Measurements from ENCODE around the gene TMEM176A. TPM values are rescaled to one million over a fixed set of nuclear protein-coding genes. Genes with fewer than 3 reads are reported as not detected.

Gene TMEM176A
- total RNA-seq, 1 donor from 2014 or later = 1.3 TPM

DNA sequence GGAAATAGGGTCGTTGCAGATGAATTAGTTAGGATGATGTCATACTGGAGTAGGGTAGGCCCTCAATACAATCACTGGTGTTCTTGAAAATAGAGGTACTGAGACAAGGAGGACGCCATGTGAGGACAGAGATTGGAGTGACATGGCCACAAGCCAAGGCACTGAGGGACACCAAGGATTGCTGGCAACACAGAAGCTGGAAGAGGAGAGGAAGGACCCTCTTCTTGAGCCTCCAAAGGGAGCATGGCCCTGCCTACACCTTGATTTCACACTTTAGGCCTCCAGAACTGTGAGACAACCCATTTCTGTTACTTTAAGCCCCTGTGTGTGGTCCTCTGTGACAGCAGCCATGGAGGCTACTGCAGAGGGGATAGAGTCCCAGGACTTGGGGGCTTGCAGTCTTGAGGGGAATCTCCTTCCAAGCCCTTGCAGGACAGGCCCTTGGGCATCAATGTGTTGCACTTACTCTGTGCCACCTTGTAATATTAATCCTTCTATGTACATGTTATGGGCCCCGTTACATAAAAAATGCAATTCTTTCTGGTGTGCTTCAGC, 48.1 kb downstream of the TMEM176A start:
- no peak overlapping the region for H3K27ac Mint-ChIP-seq (ENCODE audit: unreplicated experiment)
- TF ChIP-seq, protein P1, sequence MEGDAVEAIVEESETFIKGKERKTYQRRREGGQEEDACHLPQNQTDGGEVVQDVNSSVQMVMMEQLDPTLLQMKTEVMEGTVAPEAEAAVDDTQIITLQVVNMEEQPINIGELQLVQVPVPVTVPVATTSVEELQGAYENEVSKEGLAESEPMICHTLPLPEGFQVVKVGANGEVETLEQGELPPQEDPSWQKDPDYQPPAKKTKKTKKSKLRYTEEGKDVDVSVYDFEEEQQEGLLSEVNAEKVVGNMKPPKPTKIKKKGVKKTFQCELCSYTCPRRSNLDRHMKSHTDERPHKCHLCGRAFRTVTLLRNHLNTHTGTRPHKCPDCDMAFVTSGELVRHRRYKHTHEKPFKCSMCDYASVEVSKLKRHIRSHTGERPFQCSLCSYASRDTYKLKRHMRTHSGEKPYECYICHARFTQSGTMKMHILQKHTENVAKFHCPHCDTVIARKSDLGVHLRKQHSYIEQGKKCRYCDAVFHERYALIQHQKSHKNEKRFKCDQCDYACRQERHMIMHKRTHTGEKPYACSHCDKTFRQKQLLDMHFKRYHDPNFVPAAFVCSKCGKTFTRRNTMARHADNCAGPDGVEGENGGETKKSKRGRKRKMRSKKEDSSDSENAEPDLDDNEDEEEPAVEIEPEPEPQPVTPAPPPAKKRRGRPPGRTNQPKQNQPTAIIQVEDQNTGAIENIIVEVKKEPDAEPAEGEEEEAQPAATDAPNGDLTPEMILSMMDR (IDR thresholded peaks at IDR 0.05; ENCODE audit: partially characterized antibody, unreplicated experiment) = no peak
- H3K27me3 Mint-ChIP-seq (ENCODE audit: unreplicated experiment) = peaks cover 9% of the 10 kb centered on the region
- DNase-seq = no peak
- no peak overlapping the region for H3K4me3 Mint-ChIP-seq (ENCODE audit: unreplicated experiment)
- no peaks in the 10 kb centered on the region for H3K36me3 Mint-ChIP-seq (ENCODE audit: unreplicated experiment)
- H3K9me3 Mint-ChIP-seq (ENCODE audit: unreplicated experiment) = peaks cover 3% of the 10 kb centered on the region
- no peaks in the 10 kb centered on the region for H3K4me1 Mint-ChIP-seq (ENCODE audit: low read depth, unreplicated experiment)

DNA sequence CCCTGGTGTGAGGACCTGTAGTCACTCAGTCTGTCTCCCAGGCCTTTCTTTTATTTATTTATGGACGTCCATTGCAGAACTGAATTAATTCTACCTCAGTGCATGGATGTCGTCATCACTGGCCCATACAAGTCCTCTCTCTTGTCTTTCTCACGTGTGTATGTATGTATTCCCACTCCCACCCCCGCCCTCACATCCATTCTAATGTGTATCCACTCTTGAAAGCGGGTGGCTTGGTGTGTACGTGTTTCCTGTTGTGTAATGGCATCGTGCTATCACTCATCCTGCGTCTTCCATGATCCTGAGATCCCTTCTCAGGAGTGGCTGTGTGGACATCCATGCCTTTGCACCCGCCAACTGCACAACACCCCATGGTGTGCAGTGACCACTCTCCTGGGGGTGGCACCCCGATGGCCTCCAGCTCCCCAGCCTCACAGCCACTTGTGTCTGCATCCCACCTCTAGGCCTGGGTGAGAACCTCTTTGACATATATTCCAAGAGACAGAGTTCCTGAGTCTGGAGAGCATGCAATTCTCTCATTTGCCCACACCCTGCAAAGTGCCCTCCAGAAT, 48.7 kb downstream of the TMEM176A start:
- TF ChIP-seq, protein P1 (IDR thresholded peaks at IDR 0.05; ENCODE audit: partially characterized antibody, unreplicated experiment) = no peak
- H3K27me3 Mint-ChIP-seq (ENCODE audit: unreplicated experiment) = peaks cover 9% of the 10 kb centered on the region
- no peak for DNase-seq
- H3K4me3 Mint-ChIP-seq (ENCODE audit: unreplicated experiment) = no peak overlapping the region
- no peak overlapping the region for H3K27ac Mint-ChIP-seq (ENCODE audit: unreplicated experiment)
- no peaks in the 10 kb centered on the region for H3K36me3 Mint-ChIP-seq (ENCODE audit: unreplicated experiment)
- H3K9me3 Mint-ChIP-seq (ENCODE audit: unreplicated experiment) = peaks cover 3% of the 10 kb centered on the region
- H3K4me1 Mint-ChIP-seq (ENCODE audit: low read depth, unreplicated experiment) = no peaks in the 10 kb centered on the region

DNA sequence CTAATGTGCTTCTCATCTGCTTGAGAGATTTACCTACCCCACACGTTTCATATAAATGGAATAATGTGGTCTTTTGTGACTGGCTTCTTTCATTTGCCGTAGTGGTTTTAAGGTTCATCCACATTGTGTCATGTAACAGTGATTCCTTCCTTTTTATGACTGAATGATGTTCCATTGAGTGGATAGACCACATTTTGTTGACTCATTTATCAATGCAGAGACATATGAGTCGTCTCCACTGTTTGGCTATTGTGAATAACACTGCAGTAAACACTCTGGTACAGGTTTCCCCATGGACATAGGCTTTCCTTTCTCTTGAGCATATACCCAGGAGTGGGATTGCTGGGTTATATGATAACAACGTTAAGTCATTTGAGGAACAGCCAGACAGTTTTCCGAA, 49.7 kb downstream of the TMEM176A start:
- no peak for DNase-seq
- Mint-ChIP-seq H3K36me3 (ENCODE audit: unreplicated experiment) (no peaks in the 10 kb centered on the region), H3K4me3 (ENCODE audit: unreplicated experiment) (no peak overlapping the region), H3K27me3 (ENCODE audit: unreplicated experiment) (peaks cover 9% of the 10 kb centered on the region), H3K9me3 (ENCODE audit: unreplicated experiment) (peaks cover 3% of the 10 kb centered on the region), H3K4me1 (ENCODE audit: low read depth, unreplicated experiment) (no peaks in the 10 kb centered on the region), H3K27ac (ENCODE audit: unreplicated experiment) (no peak overlapping the region)
- TF ChIP-seq, protein P1 (IDR thresholded peaks at IDR 0.05; ENCODE audit: partially characterized antibody, unreplicated experiment) = no peak

DNA sequence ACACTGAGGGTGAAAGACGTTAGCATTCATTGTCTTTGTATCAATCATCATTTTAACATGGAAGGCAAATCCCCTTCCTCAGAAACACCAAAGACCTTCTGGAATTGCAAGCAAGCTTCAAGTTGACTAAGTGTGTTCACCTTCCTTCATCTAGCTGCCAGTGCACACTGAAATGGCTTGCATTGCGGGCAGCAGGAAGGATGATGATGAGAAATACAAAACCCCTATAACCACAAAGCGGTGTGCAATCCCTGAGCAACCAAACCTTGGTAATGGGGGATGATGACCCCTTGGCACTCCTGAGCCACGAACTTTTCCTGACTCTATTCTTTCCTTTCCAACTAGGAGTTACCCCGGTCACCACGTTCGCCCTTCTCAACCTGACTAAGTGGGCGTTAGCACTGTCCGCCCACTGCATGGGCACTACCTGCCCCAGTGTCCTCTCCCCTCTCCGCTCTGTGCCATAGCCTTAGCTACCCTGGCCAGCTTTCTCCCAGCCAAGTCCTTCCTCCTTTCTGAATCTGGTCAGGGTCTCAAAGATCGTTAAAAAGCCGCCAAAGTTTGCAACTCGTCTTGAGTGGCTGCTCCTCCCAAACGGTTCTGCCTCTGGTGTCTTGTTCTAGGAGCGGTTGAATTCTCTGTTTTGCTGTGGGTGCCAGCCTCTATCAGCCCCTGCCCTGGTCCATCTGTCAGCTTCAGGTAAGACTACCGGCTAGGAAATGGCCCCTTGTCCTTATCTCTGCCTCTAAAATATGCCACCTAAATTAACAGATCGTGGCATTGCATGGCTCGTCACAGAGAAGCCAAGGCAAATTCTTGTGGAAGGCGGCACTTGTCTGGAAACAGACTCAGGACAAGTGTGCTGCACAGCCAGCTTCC, 51.2 kb downstream of the TMEM176A start:
- H3K4me3 Mint-ChIP-seq (ENCODE audit: unreplicated experiment) = no peak overlapping the region
- TF ChIP-seq, protein P1 (IDR thresholded peaks at IDR 0.05; ENCODE audit: partially characterized antibody, unreplicated experiment) = no peak
- peaks cover 3% of the 10 kb centered on the region for H3K9me3 Mint-ChIP-seq (ENCODE audit: unreplicated experiment)
- no peak for DNase-seq
- peaks cover 8% of the 10 kb centered on the region for H3K27me3 Mint-ChIP-seq (ENCODE audit: unreplicated experiment)
- no peaks in the 10 kb centered on the region for H3K4me1 Mint-ChIP-seq (ENCODE audit: low read depth, unreplicated experiment)
- H3K36me3 Mint-ChIP-seq (ENCODE audit: unreplicated experiment) = no peaks in the 10 kb centered on the region
- H3K27ac Mint-ChIP-seq (ENCODE audit: unreplicated experiment) = no peak overlapping the region
